ENCODE data around the gene DYNC1I1.

DNA sequence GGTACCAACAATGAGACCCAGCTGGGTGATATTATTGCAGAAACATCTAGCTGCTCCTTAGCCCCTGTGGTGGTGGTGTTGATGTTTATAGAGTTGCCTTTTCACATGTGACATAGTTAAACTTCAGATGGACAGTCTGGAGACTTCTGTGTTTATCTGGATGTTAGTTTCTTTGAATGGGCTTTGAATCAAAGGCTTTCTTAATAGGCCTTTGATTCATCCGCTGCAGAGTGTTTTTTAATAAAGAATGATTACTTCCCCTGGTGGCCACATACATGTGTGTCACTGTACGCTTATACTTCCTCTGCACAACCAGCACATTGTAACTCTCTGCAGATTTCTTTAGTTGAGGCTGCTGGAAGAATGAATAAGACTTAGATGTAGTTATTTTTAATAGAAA, 221.0 kb downstream of the DYNC1I1 start:
- TF ChIP-seq, protein P1, sequence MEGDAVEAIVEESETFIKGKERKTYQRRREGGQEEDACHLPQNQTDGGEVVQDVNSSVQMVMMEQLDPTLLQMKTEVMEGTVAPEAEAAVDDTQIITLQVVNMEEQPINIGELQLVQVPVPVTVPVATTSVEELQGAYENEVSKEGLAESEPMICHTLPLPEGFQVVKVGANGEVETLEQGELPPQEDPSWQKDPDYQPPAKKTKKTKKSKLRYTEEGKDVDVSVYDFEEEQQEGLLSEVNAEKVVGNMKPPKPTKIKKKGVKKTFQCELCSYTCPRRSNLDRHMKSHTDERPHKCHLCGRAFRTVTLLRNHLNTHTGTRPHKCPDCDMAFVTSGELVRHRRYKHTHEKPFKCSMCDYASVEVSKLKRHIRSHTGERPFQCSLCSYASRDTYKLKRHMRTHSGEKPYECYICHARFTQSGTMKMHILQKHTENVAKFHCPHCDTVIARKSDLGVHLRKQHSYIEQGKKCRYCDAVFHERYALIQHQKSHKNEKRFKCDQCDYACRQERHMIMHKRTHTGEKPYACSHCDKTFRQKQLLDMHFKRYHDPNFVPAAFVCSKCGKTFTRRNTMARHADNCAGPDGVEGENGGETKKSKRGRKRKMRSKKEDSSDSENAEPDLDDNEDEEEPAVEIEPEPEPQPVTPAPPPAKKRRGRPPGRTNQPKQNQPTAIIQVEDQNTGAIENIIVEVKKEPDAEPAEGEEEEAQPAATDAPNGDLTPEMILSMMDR (conservative IDR thresholded peaks at IDR 0.05; ENCODE audit: low read depth in 2 of 2) = peak in 1 of 2 experiments; percentile 11; a peak in 1 of 4 replicates
- TF ChIP-seq POLR2AphosphoS5 (IDR thresholded peaks at IDR 0.05; ENCODE audit: low read depth) (no peak), EZH2 (IDR thresholded peaks at IDR 0.05; ENCODE audit: low read depth, unreplicated experiment) (no peak), CREB1 (CRISPR knock-in tag; IDR thresholded peaks at IDR 0.05; ENCODE audit: low read depth) (no peak), ZNF114 (CRISPR knock-in tag; IDR thresholded peaks at IDR 0.05) (no peak)
- TF ChIP-seq, protein P2, sequence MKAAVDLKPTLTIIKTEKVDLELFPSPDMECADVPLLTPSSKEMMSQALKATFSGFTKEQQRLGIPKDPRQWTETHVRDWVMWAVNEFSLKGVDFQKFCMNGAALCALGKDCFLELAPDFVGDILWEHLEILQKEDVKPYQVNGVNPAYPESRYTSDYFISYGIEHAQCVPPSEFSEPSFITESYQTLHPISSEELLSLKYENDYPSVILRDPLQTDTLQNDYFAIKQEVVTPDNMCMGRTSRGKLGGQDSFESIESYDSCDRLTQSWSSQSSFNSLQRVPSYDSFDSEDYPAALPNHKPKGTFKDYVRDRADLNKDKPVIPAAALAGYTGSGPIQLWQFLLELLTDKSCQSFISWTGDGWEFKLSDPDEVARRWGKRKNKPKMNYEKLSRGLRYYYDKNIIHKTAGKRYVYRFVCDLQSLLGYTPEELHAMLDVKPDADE (IDR thresholded peaks at IDR 0.05) = no peak

Data from GM23338 (cell line).